H1 (cell line): Measurements from ENCODE around the gene TTC39A. TPM values are rescaled to one million over a fixed set of nuclear protein-coding genes. Genes with fewer than 3 reads are reported as not detected.

Experiments
- RFX5 ChIP-seq: IDR thresholded peaks from 2 replicates; pipeline ENCODE4 v1.6.1; 2011; ENCODE audit warnings: low read depth, low read length, improper control_type of control experiment, borderline replicate concordance
- polyA plus RNA-seq, 7 experiments: library from polyadenylated mRNA; depleted of rRNA in 3 of 7; stranded (reverse) in 5 of 7; unstranded in 2 of 7; fragments of >200 nt in 5 of 7; fragments of 200-250 nt in 2 of 7; gene quantifications; 1 replicate in 5 of 7; 2 replicates in 1 of 7; 4 replicates in 1 of 7; pipeline versions ENCODE4 v1.2.1 to v1.2.3, GENCODE V29; 2011 to 2013; ENCODE audit warnings: missing spikeins in 2 of 7, mixed read lengths in 2 of 7
- total RNA-seq: library from RNA; stranded (reverse); fragmentation: NEBNext Ultra II Directional; extraction: Animal tissue kit (Norgen Biotek cat#: 25700); gene quantifications from 2 replicates; pipeline ENCODE4 v1.2.1, GENCODE V29; 2021

The TTC39A gene
- total and polyA plus RNA-seq, 2 of the 8 experiments (the other 6 are each of a cell fraction or from before 2014, with no cell fraction given): 5.5 to 5.8 TPM

- no peak for TF ChIP-seq RFX5
These were observed 15.4 kb downstream of the TTC39A start (continued) for GRCh38 chr1:51314974-51315373.
